Gastroesophageal sphincter (tissue), 4 donors: Measurements from ENCODE around the gene FHOD3. TPM values are rescaled to one million over a fixed set of nuclear protein-coding genes. Genes with fewer than 3 reads are reported as not detected.

Experiments
- ATAC-seq: fragments of 150-250 bp; one replicate; pipeline ENCODE4 v1.9.1; 2016; ENCODE audit warnings: mild to moderate bottlenecking, moderate library complexity
- H3K27ac ChIP-seq, 4 donors: fragments of 200-600 bp; sonication (generic) in 3 of 4; 1 replicate in 3 of 4; 2 replicates in 1 of 4; pipeline ENCODE4 v1.5.1; 2016 to 2019
- H3K27me3 ChIP-seq: fragments of 200-600 bp; sonication (generic); one replicate; pipeline ENCODE4 v1.5.1; 2019
- H3K36me3 ChIP-seq, 2 donors: fragments of 200-600 bp; sonication (generic); one replicate each; pipeline ENCODE4 v1.5.1; 2019; ENCODE audit warnings: control low read depth in 1 of 2
- H3K4me1 ChIP-seq, 3 donors: fragments of 200-600 bp; sonication (generic); 1 replicate in 2 of 3; 2 replicates in 1 of 3; pipeline ENCODE4 v1.5.1; 2016 to 2019; ENCODE audit warnings: control low read depth in 2 of 3
- H3K4me3 ChIP-seq, 2 donors: fragments of 200-600 bp; sonication (generic); one replicate each; pipeline ENCODE4 v1.5.1; 2019; ENCODE audit warnings: mild to moderate bottlenecking in 1 of 2, moderate library complexity in 1 of 2
- H3K9me3 ChIP-seq, 3 donors: fragments of 200-600 bp; sonication (generic); one replicate each; pipeline ENCODE4 v1.5.1; 2017 to 2019; ENCODE audit warnings: control low read depth in 2 of 3
- CTCF ChIP-seq, 4 experiments: fragments of 200-600 bp in 2 of 4; fragments of 450-650 bp in 2 of 4; sonication (generic) in 1 of 4; IDR thresholded peaks; one replicate each; pipeline ENCODE4 v1.5.1; 2017 to 2019; ENCODE audit warnings: antibody characterized with exemption in 4 of 4, mild to moderate bottlenecking in 2 of 4, moderate library complexity in 2 of 4
- EP300 ChIP-seq: sonication (generic); formaldehyde crosslinking; IDR thresholded peaks from one replicate; pipeline ENCODE4 v1.6.1; 2017; ENCODE audit warnings: antibody characterized with exemption, mild to moderate bottlenecking
- POLR2A ChIP-seq, 2 donors: fragments of 450-650 bp; IDR thresholded peaks; one replicate each; pipeline ENCODE4 v1.6.1; 2017; ENCODE audit warnings: antibody characterized with exemption in 2 of 2, mild to moderate bottlenecking in 2 of 2, moderate library complexity in 1 of 2
- POLR2AphosphoS5 ChIP-seq: sonication (generic); formaldehyde crosslinking; IDR thresholded peaks from one replicate; pipeline ENCODE4 v1.6.1; 2017; ENCODE audit warnings: antibody characterized with exemption
- WGBS, 2 donors: methylation state at CpG; one replicate each; pipeline ENCODE4 v1.1.5; 2018; ENCODE audit warnings: low coverage in 1 of 2; 5-methylcytosine and 5-hydroxymethylcytosine counted together
- total RNA-seq, 4 donors: library from RNA; depleted of rRNA; stranded (reverse); fragments of >200 nt; gene quantifications; one replicate each; pipeline ENCODE4 v1.1.0, GENCODE V29; 2016

FHOD3 gene
- total RNA-seq, 4 donors from 2014 or later: 18.4 to 36.7 (median 30.4) TPM

DNA sequence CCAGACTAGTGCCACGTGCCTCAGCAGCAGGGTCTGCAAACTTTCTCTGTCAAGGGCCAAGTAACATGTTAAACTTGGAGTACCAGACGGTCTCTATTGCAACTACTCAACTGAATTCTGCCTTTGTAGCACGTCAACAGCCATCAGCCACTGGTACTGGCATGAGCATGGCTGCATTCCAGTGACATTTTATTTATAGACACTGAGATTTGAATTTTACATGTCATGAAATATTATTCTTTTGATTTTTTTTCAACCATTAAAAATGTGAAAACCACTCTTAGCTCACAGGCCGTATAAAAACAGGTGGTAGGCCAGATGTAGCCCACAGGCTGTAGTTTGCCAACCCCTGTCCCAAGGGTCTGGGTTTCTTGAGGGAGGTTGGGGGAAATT, 331.6 kb downstream of the FHOD3 start:
- 48 to 55% methylated on average over 4 of the region's 4 CpGs for WGBS, 2 donors
- Histone ChIP-seq H3K4me3 (no peak overlapping the region), H3K9me3 (no peaks in the 10 kb centered on the region), H3K4me1 (peaks cover 0 to 19% (median 6%) of the 10 kb centered on the region in 3 donors), H3K27ac (peak overlapping the region; percentile 25 to 47 (median 43)), H3K36me3 (peaks cover 0 to 18% of the 10 kb centered on the region in 2 donors), H3K27me3 (no peaks in the 10 kb centered on the region)
- ATAC-seq: no peak
- TF ChIP-seq CTCF (IDR thresholded peaks at IDR 0.05) (no peak), EP300 (no peak), POLR2A (IDR thresholded peaks at IDR 0.05) (no peak), POLR2AphosphoS5 (no peak)

GRCh38 chr18:36629836-36630235, 332.3 kb downstream of the FHOD3 start:
- peaks cover 0 to 19% (median 6%) of the 10 kb centered on the region in 3 donors for H3K4me1 ChIP-seq
- no peaks in the 10 kb centered on the region for H3K27me3 ChIP-seq
- peaks cover 0 to 18% of the 10 kb centered on the region in 2 donors for H3K36me3 ChIP-seq
- ATAC-seq: no peak
- H3K27ac ChIP-seq: peak overlapping the region in 2 of 4 donors; percentile 45 to 47
- no peak overlapping the region for H3K4me3 ChIP-seq
- no peaks in the 10 kb centered on the region for H3K9me3 ChIP-seq
- 74 to 78% methylated on average over 3 to 4 of the region's 4 CpGs for WGBS, 2 donors
- TF ChIP-seq POLR2AphosphoS5 (no peak), CTCF (IDR thresholded peaks at IDR 0.05) (no peak), EP300 (no peak), POLR2A (IDR thresholded peaks at IDR 0.05) (no peak)

- no peaks in the 10 kb centered on the region for H3K9me3 ChIP-seq
- peaks cover 0 to 19% (median 6%) of the 10 kb centered on the region in 3 donors for H3K4me1 ChIP-seq
- no peak overlapping the region for H3K27ac ChIP-seq
- peaks cover 0 to 13% of the 10 kb centered on the region in 2 donors for H3K36me3 ChIP-seq
- WGBS, 2 donors: 100% methylated on average over 2 of the region's 2 CpGs; no CpG with 5 or more reads in 1 of the 2 donors
- no peak overlapping the region for H3K4me3 ChIP-seq
- TF ChIP-seq POLR2A (IDR thresholded peaks at IDR 0.05) (no peak), CTCF (IDR thresholded peaks at IDR 0.05) (no peak), EP300 (no peak), POLR2AphosphoS5 (no peak)
- H3K27me3 ChIP-seq: no peaks in the 10 kb centered on the region
- no peak for ATAC-seq
These were observed 333.4 kb downstream of the FHOD3 start for GRCh38 chr18:36630917-36631316.

- no peak overlapping the region for H3K4me3 ChIP-seq
- H3K9me3 ChIP-seq: no peaks in the 10 kb centered on the region
- no peaks in the 10 kb centered on the region for H3K27me3 ChIP-seq
- no peak for TF ChIP-seq POLR2AphosphoS5
- TF ChIP-seq EP300: no peak
- no peak for TF ChIP-seq POLR2A (IDR thresholded peaks at IDR 0.05)
- TF ChIP-seq CTCF (IDR thresholded peaks at IDR 0.05): no peak
- peaks cover 0 to 17% (median 3%) of the 10 kb centered on the region in 3 donors for H3K4me1 ChIP-seq
- H3K36me3 ChIP-seq: no peaks in the 10 kb centered on the region
- no peak overlapping the region for H3K27ac ChIP-seq
- no peak for ATAC-seq
- 81 to 92% methylated on average over 2 to 4 of the region's 4 CpGs for whole genome bisulfite sequencing, 2 donors
These were observed 336.5 kb downstream of the FHOD3 start for GRCh38 chr18:36633961-36634412.

GRCh38 chr18:36634573-36635216, 337.2 kb downstream of the FHOD3 start:
- H3K4me3 ChIP-seq: no peak overlapping the region
- no peak for ATAC-seq
- no peaks in the 10 kb centered on the region for H3K27me3 ChIP-seq
- 69 to 75% methylated on average over 4 to 5 of the region's 7 CpGs for WGBS, 2 donors
- H3K27ac ChIP-seq: no peak overlapping the region
- TF ChIP-seq POLR2A (IDR thresholded peaks at IDR 0.05) (no peak), POLR2AphosphoS5 (no peak), EP300 (no peak), CTCF (IDR thresholded peaks at IDR 0.05) (no peak)
- no peaks in the 10 kb centered on the region for H3K36me3 ChIP-seq
- H3K4me1 ChIP-seq: peaks cover 0 to 14% (median 0%) of the 10 kb centered on the region in 3 donors
- no peaks in the 10 kb centered on the region for H3K9me3 ChIP-seq
